SIG-M5 treated with dmso at 0.1 percent for 504 hours (cell line): ENCODE measurements around the gene HCN2.

ENCODE experiments used
- DNase-seq: peaks from one replicate; lab custom pipeline; 2025; ENCODE audit not compliant: unreplicated experiment; lab: John Stamatoyannopoulos, UW

Gene HCN2

GRCh38 chr19:633786-634639 is 44.3 kb downstream of the HCN2 start:
- DNase-seq: no peak

GRCh38 chr19:634975-635652 is 45.4 kb downstream of the HCN2 start:
- no peak for DNase-seq

- no peak for DNase-seq
Measured at GRCh38 chr19:638906-639252, 49.2 kb downstream of the HCN2 start.

- DNase-seq: peak; percentile 71
Measured at GRCh38 chr19:639253-640160, 49.8 kb downstream of the HCN2 start, which contains the start of gene FGF22. Gene FGF22, plus strand, starts transcription at chr19:639879. Its CDS starts 47 bp downstream, at chr19:639926.

- no peak for DNase-seq
Measured at GRCh38 chr19:640161-640558, 50.5 kb downstream of the HCN2 start.

- no peak for DNase-seq
Measured at GRCh38 chr19:640606-641189, 51.0 kb downstream of the HCN2 start.

- DNase-seq: no peak
Measured at GRCh38 chr19:641702-642101, 52.0 kb downstream of the HCN2 start.

GRCh38 chr19:642767-643727 is 53.4 kb downstream of the HCN2 start:
- no peak for DNase-seq

GRCh38 chr19:643736-644135 is 54.1 kb downstream of the HCN2 start:
- DNase-seq: no peak

GRCh38 chr19:644363-644762 is 54.7 kb downstream of the HCN2 start:
- DNase-seq: no peak

GRCh38 chr19:644789-645188 is 55.1 kb downstream of the HCN2 start:
- DNase-seq: no peak

- no peak for DNase-seq
Measured at GRCh38 chr19:645912-646778, 56.5 kb downstream of the HCN2 start.

GRCh38 chr19:646779-647565 is 57.3 kb downstream of the HCN2 start:
- no peak for DNase-seq

- DNase-seq: no peak
Measured at GRCh38 chr19:647566-648284, 58.0 kb downstream of the HCN2 start.

GRCh38 chr19:648305-648704 is 58.6 kb downstream of the HCN2 start:
- DNase-seq: no peak

- DNase-seq: no peak
Measured at GRCh38 chr19:648904-649801, 59.5 kb downstream of the HCN2 start.

GRCh38 chr19:650121-650520 is 60.4 kb downstream of the HCN2 start:
- no peak for DNase-seq
